Measurements from ENCODE around the gene DGKB. TPM values are rescaled to one million over a fixed set of nuclear protein-coding genes. Genes with fewer than 3 reads are reported as not detected.

The DGKB gene
- total RNA-seq, 1 experiment from 2014 or later: 1.9 TPM

GRCh38 chr7:14717816-14718215 is 184.7 kb downstream of the DGKB start (continued):
- TF ChIP-seq, protein P1, sequence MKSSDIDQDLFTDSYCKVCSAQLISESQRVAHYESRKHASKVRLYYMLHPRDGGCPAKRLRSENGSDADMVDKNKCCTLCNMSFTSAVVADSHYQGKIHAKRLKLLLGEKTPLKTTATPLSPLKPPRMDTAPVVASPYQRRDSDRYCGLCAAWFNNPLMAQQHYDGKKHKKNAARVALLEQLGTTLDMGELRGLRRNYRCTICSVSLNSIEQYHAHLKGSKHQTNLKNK (CRISPR knock-in tag; IDR thresholded peaks at IDR 0.05): no peak
- TF ChIP-seq NFYB (CRISPR knock-in tag; conservative IDR thresholded peaks at IDR 0.05; ENCODE audit: low read depth) (no peak), PRRX2 (CRISPR knock-in tag; IDR thresholded peaks at IDR 0.05) (no peak), NR3C1 (CRISPR knock-in tag; conservative IDR thresholded peaks at IDR 0.05; ENCODE audit: low read depth) (no peak), MXD4 (CRISPR knock-in tag; IDR thresholded peaks at IDR 0.05; ENCODE audit: borderline replicate concordance) (no peak), CREM (CRISPR knock-in tag; IDR thresholded peaks at IDR 0.05) (no peak)

DNA sequence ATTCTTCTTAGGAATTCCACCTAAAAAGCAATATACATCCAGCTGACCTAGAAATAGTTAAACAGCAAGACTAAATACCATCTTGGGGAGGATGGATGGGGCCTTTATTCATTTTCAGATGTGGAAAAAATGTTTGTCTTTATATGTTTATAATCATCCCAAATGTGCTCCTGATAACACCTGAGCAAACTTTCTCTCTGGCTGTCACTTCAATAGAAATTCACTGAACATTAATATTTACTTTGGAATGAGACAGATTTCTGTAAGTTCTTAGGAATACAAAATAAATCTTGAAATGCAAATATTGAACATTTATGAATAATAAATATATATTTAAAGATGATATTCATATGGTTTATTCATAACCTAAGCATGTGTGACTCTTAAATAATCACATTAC is 185.4 kb downstream of the DGKB start:
- H3K36me3 Mint-ChIP-seq: no peaks in the 10 kb centered on the region
- peak overlapping the region; percentile 49; the same call in 1 of the 2 replicates for H3K4me3 Mint-ChIP-seq
- no peak for DNase-seq (ENCODE audit: low spot score)
- TF ChIP-seq CTCF (IDR thresholded peaks at IDR 0.05): no peak
- TF ChIP-seq FOXK1 (CRISPR knock-in tag; IDR thresholded peaks at IDR 0.05): no peak
- TF ChIP-seq CREM (CRISPR knock-in tag; IDR thresholded peaks at IDR 0.05): no peak
- TF ChIP-seq CDX4 (CRISPR knock-in tag; IDR thresholded peaks at IDR 0.05; ENCODE audit: borderline replicate concordance): no peak
- TF ChIP-seq, protein P2, sequence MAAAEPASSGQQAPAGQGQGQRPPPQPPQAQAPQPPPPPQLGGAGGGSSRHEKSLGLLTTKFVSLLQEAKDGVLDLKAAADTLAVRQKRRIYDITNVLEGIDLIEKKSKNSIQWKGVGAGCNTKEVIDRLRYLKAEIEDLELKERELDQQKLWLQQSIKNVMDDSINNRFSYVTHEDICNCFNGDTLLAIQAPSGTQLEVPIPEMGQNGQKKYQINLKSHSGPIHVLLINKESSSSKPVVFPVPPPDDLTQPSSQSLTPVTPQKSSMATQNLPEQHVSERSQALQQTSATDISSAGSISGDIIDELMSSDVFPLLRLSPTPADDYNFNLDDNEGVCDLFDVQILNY (CRISPR knock-in tag; IDR thresholded peaks at IDR 0.05): no peak
- TF ChIP-seq NR2C2 (CRISPR knock-in tag; IDR thresholded peaks at IDR 0.05): no peak
- no peak for TF ChIP-seq ZNF671 (CRISPR knock-in tag; IDR thresholded peaks at IDR 0.05)
- no peak for TF ChIP-seq NFATC4 (CRISPR knock-in tag; IDR thresholded peaks at IDR 0.05)
- TF ChIP-seq ZNF263 (CRISPR knock-in tag; IDR thresholded peaks at IDR 0.05; ENCODE audit: low read depth): no peak
- TF ChIP-seq MYBL2 (CRISPR knock-in tag; IDR thresholded peaks at IDR 0.05): no peak
- TF ChIP-seq ATF6 (CRISPR knock-in tag; IDR thresholded peaks at IDR 0.05): no peak
- no peak for ATAC-seq
- no peaks in the 10 kb centered on the region for H3K27me3 Mint-ChIP-seq (ENCODE audit: low read depth)
- peaks cover 47% of the 10 kb centered on the region for H3K4me1 Mint-ChIP-seq
- H3K27ac Mint-ChIP-seq: peak overlapping the region; percentile 95; the same call in 1 of the 2 replicates
- H3K9me3 Mint-ChIP-seq: no peaks in the 10 kb centered on the region
- ChIA-PET POLR2A (no interaction called here), CTCF (interaction anchor here (1.1 to 2.0 kb wide), 6 partner anchors 18 to 563 kb away, joined by 3 to 29 read pairs (median 5); no protein-coding TSS in a partner anchor)

- ChIA-PET CTCF (no interaction called here), POLR2A (no interaction called here)
These were observed 188.3 kb downstream of the DGKB start for GRCh38 chr7:14714161-14714728.

More at GRCh38 chr7:14714161-14714728, 188.3 kb downstream of the DGKB start:
- ATAC-seq: no peak
- Mint-ChIP-seq H3K4me3 (no peak overlapping the region), H3K27ac (no peak overlapping the region), H3K4me1 (peaks cover 47% of the 10 kb centered on the region), H3K9me3 (no peaks in the 10 kb centered on the region), H3K27me3 (ENCODE audit: low read depth) (no peaks in the 10 kb centered on the region), H3K36me3 (no peaks in the 10 kb centered on the region; the same call in 1 of the 2 replicates)
- no peak for DNase-seq (ENCODE audit: low spot score)
- TF ChIP-seq, protein P3, sequence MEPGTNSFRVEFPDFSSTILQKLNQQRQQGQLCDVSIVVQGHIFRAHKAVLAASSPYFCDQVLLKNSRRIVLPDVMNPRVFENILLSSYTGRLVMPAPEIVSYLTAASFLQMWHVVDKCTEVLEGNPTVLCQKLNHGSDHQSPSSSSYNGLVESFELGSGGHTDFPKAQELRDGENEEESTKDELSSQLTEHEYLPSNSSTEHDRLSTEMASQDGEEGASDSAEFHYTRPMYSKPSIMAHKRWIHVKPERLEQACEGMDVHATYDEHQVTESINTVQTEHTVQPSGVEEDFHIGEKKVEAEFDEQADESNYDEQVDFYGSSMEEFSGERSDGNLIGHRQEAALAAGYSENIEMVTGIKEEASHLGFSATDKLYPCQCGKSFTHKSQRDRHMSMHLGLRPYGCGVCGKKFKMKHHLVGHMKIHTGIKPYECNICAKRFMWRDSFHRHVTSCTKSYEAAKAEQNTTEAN (CRISPR knock-in tag; IDR thresholded peaks at IDR 0.05): no peak
- TF ChIP-seq JUN (CRISPR knock-in tag; IDR thresholded peaks at IDR 0.05) (no peak), RORB (CRISPR knock-in tag; IDR thresholded peaks at IDR 0.05) (no peak), OVOL2 (CRISPR knock-in tag; IDR thresholded peaks at IDR 0.05; ENCODE audit: borderline replicate concordance) (no peak), ATF1 (CRISPR knock-in tag; IDR thresholded peaks at IDR 0.05) (no peak)
- TF ChIP-seq, protein P4, sequence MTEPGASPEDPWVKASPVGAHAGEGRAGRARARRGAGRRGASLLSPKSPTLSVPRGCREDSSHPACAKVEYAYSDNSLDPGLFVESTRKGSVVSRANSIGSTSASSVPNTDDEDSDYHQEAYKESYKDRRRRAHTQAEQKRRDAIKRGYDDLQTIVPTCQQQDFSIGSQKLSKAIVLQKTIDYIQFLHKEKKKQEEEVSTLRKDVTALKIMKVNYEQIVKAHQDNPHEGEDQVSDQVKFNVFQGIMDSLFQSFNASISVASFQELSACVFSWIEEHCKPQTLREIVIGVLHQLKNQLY (CRISPR knock-in tag; IDR thresholded peaks at IDR 0.05): no peak
